Measurements from ENCODE around the gene KCNAB2.

KCNAB2 gene

GRCh38 chr1:6105218-6105679, 59.6 kb downstream of the KCNAB2 start:
- H3F3A ChIP-seq (ENCODE audit: insufficient read depth, low read length), result no peaks in the 10 kb centered on the region
- no peak overlapping the region for H3K4me2 ChIP-seq (ENCODE audit: low read length)
- no peaks in the 10 kb centered on the region for H3K9me3 ChIP-seq (ENCODE audit: low read length)
- H3K4me1 ChIP-seq (ENCODE audit: insufficient read depth, low read length, severe bottlenecking), result no peaks in the 10 kb centered on the region
- no peaks in the 10 kb centered on the region for H3K9me2 ChIP-seq (ENCODE audit: low read depth, low read length)
- no peak overlapping the region for H3K27ac ChIP-seq (ENCODE audit: low read depth, low read length, poor library complexity, severe bottlenecking)
- no peaks in the 10 kb centered on the region for H3K79me2 ChIP-seq (ENCODE audit: insufficient read depth, low read length)
- no peak for TF ChIP-seq CTCF (IDR thresholded peaks at IDR 0.05; ENCODE audit: low read length)
- no peak for TF ChIP-seq EZH2 (IDR thresholded peaks at IDR 0.05; ENCODE audit: borderline replicate concordance, low read length)
- no peak overlapping the region for H3K4me3 ChIP-seq (ENCODE audit: low read depth, low read length, poor library complexity, severe bottlenecking)
- H3K9ac ChIP-seq (ENCODE audit: low read length), result no peak overlapping the region
- H4K20me1 ChIP-seq (ENCODE audit: insufficient read depth, low read length), result no peaks in the 10 kb centered on the region
- no peak overlapping the region for H2AFZ ChIP-seq (ENCODE audit: low read length)
- no peaks in the 10 kb centered on the region for H3K36me3 ChIP-seq (ENCODE audit: insufficient read depth, low read length)
- H3K27me3 ChIP-seq (ENCODE audit: insufficient read depth, low read length), result 0 out of 2 replicates have a peak, but pooled peaks cover 3% of the 10 kb centered on the region

DNA sequence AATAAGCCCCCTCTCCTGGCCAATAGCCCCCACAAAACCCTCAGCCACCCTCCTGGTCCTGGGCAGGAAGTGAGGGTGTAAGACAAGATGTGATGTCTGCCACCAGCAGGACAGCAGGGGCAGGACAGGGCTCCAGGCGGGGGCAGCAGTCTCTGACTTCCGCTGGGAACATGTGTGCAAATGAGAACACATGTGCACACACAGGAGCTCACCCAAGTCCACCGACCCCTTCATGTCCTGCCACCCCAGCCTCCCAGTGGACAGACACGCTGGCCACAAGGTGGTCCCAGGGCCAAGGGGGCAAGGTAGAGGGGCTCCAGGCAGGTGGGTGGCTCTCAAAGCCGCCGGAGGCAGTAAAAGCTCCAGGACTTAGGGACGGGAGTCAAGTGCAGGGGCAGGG, 60.1 kb downstream of the KCNAB2 start:
- no peaks in the 10 kb centered on the region for H3K79me2 ChIP-seq (ENCODE audit: insufficient read depth, low read length)
- H2AFZ ChIP-seq (ENCODE audit: low read length), result no peak overlapping the region
- no peak overlapping the region for H3K9ac ChIP-seq (ENCODE audit: low read length)
- no peak overlapping the region for H3K4me2 ChIP-seq (ENCODE audit: low read length)
- H3K9me3 ChIP-seq (ENCODE audit: low read length), result no peaks in the 10 kb centered on the region
- H3K36me3 ChIP-seq (ENCODE audit: insufficient read depth, low read length), result no peaks in the 10 kb centered on the region
- no peaks in the 10 kb centered on the region for H3K4me1 ChIP-seq (ENCODE audit: insufficient read depth, low read length, severe bottlenecking)
- 0 out of 2 replicates have a peak, but pooled peaks cover 3% of the 10 kb centered on the region for H3K27me3 ChIP-seq (ENCODE audit: insufficient read depth, low read length)
- H3K9me2 ChIP-seq (ENCODE audit: low read depth, low read length), result no peaks in the 10 kb centered on the region
- no peak overlapping the region for H3K27ac ChIP-seq (ENCODE audit: low read depth, low read length, poor library complexity, severe bottlenecking)
- no peak overlapping the region for H3K4me3 ChIP-seq (ENCODE audit: low read depth, low read length, poor library complexity, severe bottlenecking)
- TF ChIP-seq EZH2 (IDR thresholded peaks at IDR 0.05; ENCODE audit: borderline replicate concordance, low read length) (no peak), CTCF (IDR thresholded peaks at IDR 0.05; ENCODE audit: low read length) (no peak)
- H3F3A ChIP-seq (ENCODE audit: insufficient read depth, low read length), result no peaks in the 10 kb centered on the region
- H4K20me1 ChIP-seq (ENCODE audit: insufficient read depth, low read length), result no peaks in the 10 kb centered on the region

DNA sequence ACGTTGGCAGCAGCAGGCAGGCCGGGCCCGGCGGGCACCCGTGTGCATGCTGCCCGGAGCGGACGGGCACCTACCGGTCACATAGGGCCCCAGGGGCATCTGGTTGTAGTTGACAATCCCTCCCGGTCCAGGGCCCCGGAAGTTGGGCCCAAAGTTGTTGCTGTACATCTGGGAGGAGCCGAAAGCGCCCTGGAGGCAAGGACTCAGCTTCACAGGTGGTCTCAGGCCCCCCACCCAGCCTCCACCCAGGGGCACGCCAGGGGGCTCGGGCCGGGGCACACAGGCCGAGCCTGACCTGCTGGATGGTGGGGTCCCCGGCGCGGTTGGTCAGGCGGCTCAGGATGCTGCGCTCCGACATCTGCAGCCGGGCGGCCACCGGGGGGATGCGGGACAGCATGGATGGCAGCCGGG, 60.6 kb downstream of the KCNAB2 start:
- TF ChIP-seq EZH2 (IDR thresholded peaks at IDR 0.05; ENCODE audit: borderline replicate concordance, low read length) (no peak), CTCF (IDR thresholded peaks at IDR 0.05; ENCODE audit: low read length) (no peak)
- Histone ChIP-seq H3F3A (ENCODE audit: insufficient read depth, low read length) (no peaks in the 10 kb centered on the region), H3K4me2 (ENCODE audit: low read length) (no peak overlapping the region), H3K4me3 (ENCODE audit: low read depth, low read length, poor library complexity, severe bottlenecking) (no peak overlapping the region), H3K9ac (ENCODE audit: low read length) (no peak overlapping the region), H3K79me2 (ENCODE audit: insufficient read depth, low read length) (no peaks in the 10 kb centered on the region), H4K20me1 (ENCODE audit: insufficient read depth, low read length) (no peaks in the 10 kb centered on the region), H3K9me3 (ENCODE audit: low read length) (no peaks in the 10 kb centered on the region), H3K4me1 (ENCODE audit: insufficient read depth, low read length, severe bottlenecking) (no peaks in the 10 kb centered on the region), H3K27ac (ENCODE audit: low read depth, low read length, poor library complexity, severe bottlenecking) (no peak overlapping the region), H3K27me3 (ENCODE audit: insufficient read depth, low read length) (0 out of 2 replicates have a peak, but pooled peaks cover 3% of the 10 kb centered on the region), H3K9me2 (ENCODE audit: low read depth, low read length) (no peaks in the 10 kb centered on the region), H2AFZ (ENCODE audit: low read length) (no peak overlapping the region), H3K36me3 (ENCODE audit: insufficient read depth, low read length) (no peaks in the 10 kb centered on the region)
